Testis (tissue), 2 donors: Measurements from ENCODE around the gene PARK7.

Experiments used
- CTCF ChIP-seq, 3 experiments: fragments of 450-650 bp in 2 of 3; fragments of 200-600 bp in 1 of 3; sonication (generic) in 1 of 3; IDR thresholded peaks; one replicate each; pipeline ENCODE4 v1.5.1; 2016 to 2019; ENCODE audit warnings: antibody characterized with exemption in 3 of 3, mild to moderate bottlenecking in 2 of 3, moderate library complexity in 1 of 3
- POLR2A ChIP-seq: fragments of 450-650 bp; IDR thresholded peaks from one replicate; pipeline ENCODE4 v1.6.1; 2017; ENCODE audit warnings: antibody characterized with exemption, mild to moderate bottlenecking, moderate library complexity

GRCh38 chr1:7985851-7986612 lies 24.5 kb downstream of the PARK7 start:
- TF ChIP-seq CTCF (IDR thresholded peaks at IDR 0.05): no peak
- no peak for TF ChIP-seq POLR2A
